ENCODE measurements around the gene PNPLA1.

Gene PNPLA1

GRCh38 chr6:36340306-36340617 is 70.4 kb downstream of the PNPLA1 start:
- no peak for DNase-seq (ENCODE audit: low read depth)
- no peak for TF ChIP-seq CTCF (conservative IDR thresholded peaks at IDR 0.05; ENCODE audit: control insufficient read depth, insufficient read depth, low read depth, low read length)
- H3K4me3 ChIP-seq (ENCODE audit: control insufficient read depth, low read depth, low read length): no peak overlapping the region

GRCh38 chr6:36340618-36341454 is 71.0 kb downstream of the PNPLA1 start:
- peak; percentile 93 for TF ChIP-seq CTCF (conservative IDR thresholded peaks at IDR 0.05; ENCODE audit: control insufficient read depth, insufficient read depth, low read depth, low read length)
- DNase-seq (ENCODE audit: low read depth): peak; percentile 56
- no peak overlapping the region for H3K4me3 ChIP-seq (ENCODE audit: control insufficient read depth, low read depth, low read length)

GRCh38 chr6:36343109-36343680 is 73.3 kb downstream of the PNPLA1 start:
- DNase-seq (ENCODE audit: low read depth): no peak
- no peak for TF ChIP-seq CTCF (conservative IDR thresholded peaks at IDR 0.05; ENCODE audit: control insufficient read depth, insufficient read depth, low read depth, low read length)
- no peak overlapping the region for H3K4me3 ChIP-seq (ENCODE audit: control insufficient read depth, low read depth, low read length)

- H3K4me3 ChIP-seq (ENCODE audit: control insufficient read depth, low read depth, low read length): no peak overlapping the region
- DNase-seq (ENCODE audit: low read depth): no peak
- TF ChIP-seq CTCF (conservative IDR thresholded peaks at IDR 0.05; ENCODE audit: control insufficient read depth, insufficient read depth, low read depth, low read length): no peak
Observed at GRCh38 chr6:36345681-36346466, 76.0 kb downstream of the PNPLA1 start.

GRCh38 chr6:36346486-36347273 is 76.8 kb downstream of the PNPLA1 start:
- H3K4me3 ChIP-seq (ENCODE audit: control insufficient read depth, low read depth, low read length): no peak overlapping the region
- no peak for TF ChIP-seq CTCF (conservative IDR thresholded peaks at IDR 0.05; ENCODE audit: control insufficient read depth, insufficient read depth, low read depth, low read length)
- no peak for DNase-seq (ENCODE audit: low read depth)

- H3K4me3 ChIP-seq (ENCODE audit: control insufficient read depth, low read depth, low read length): no peak overlapping the region
- no peak for DNase-seq (ENCODE audit: low read depth)
- no peak for TF ChIP-seq CTCF (conservative IDR thresholded peaks at IDR 0.05; ENCODE audit: control insufficient read depth, insufficient read depth, low read depth, low read length)
Observed at GRCh38 chr6:36347621-36348020, 77.8 kb downstream of the PNPLA1 start.
